Breast epithelium (tissue), 4 donors: ENCODE results near the gene SIL1. TPM values are rescaled to one million over a fixed set of nuclear protein-coding genes. Genes with fewer than 3 reads are reported as not detected.

Source experiments
- DNase-seq, 2 donors: peaks; one replicate each; pipeline ENCODE4 v3.0.0-alpha.2; 2019; ENCODE audit warnings: low spot score in 2 of 2
- H3K27ac ChIP-seq, 2 donors: fragments of 200-600 bp; sonication (generic) in 1 of 2; one replicate each; pipeline ENCODE4 v1.5.1; 2016 to 2019; ENCODE audit warnings: mild to moderate bottlenecking in 1 of 2
- H3K27me3 ChIP-seq, 2 donors: fragments of 200-600 bp; sonication (generic) in 1 of 2; one replicate each; pipeline versions ENCODE4 v1.5.1 to v1.6.0; 2017 to 2019; ENCODE audit warnings: control low read depth in 1 of 2, mild to moderate bottlenecking in 1 of 2
- H3K36me3 ChIP-seq: fragments of 200-600 bp; one replicate; pipeline ENCODE4 v1.5.1; 2019
- H3K4me1 ChIP-seq, 2 donors: fragments of 200-600 bp; sonication (generic); one replicate each; pipeline ENCODE4 v1.5.1; 2016 to 2019; ENCODE audit warnings: control low read depth in 1 of 2
- H3K4me3 ChIP-seq, 3 donors: fragments of 200-600 bp; sonication (generic); 1 replicate in 2 of 3; 2 replicates in 1 of 3; pipeline ENCODE4 v1.5.1; 2016 to 2019; ENCODE audit warnings: mild to moderate bottlenecking in 3 of 3, moderate library complexity in 2 of 3
- H3K9me3 ChIP-seq, 2 donors: fragments of 200-600 bp; sonication (generic) in 1 of 2; one replicate each; pipeline ENCODE4 v1.5.1; 2016 to 2019; ENCODE audit warnings: control low read depth in 1 of 2
- POLR2A ChIP-seq: fragments of 450-650 bp; IDR thresholded peaks from one replicate; pipeline ENCODE4 v1.6.1; 2016; ENCODE audit warnings: antibody characterized with exemption, mild to moderate bottlenecking, moderate library complexity
- POLR2AphosphoS5 ChIP-seq, 3 donors: sonication (generic); formaldehyde crosslinking; IDR thresholded peaks; one replicate each; pipeline ENCODE4 v1.6.1; 2017; ENCODE audit warnings: antibody characterized with exemption in 3 of 3
- intact Hi-C: fragments of 100-400 bp; cut with DNase I; formaldehyde crosslinking; loops from one replicate; pipeline ENCODE4 v1.15.1; 2023; ENCODE audit warnings: low total_unique reads
- total RNA-seq, 3 donors: library from RNA; depleted of rRNA; stranded (reverse); fragments of >200 nt; gene quantifications; one replicate each; pipeline ENCODE4 v1.1.0, GENCODE V29; 2016
- TF ChIP-seq, protein P1 (sequence below), 3 donors: fragments of 450-650 bp; IDR thresholded peaks; one replicate each; pipeline ENCODE4 v1.5.1; 2016 to 2017; ENCODE audit warnings: antibody characterized with exemption in 3 of 3, mild to moderate bottlenecking in 3 of 3, moderate library complexity in 3 of 3

SIL1 gene
- total RNA-seq, 3 donors from 2014 or later = 29.9 to 63.9 (median 48.2) TPM

DNA sequence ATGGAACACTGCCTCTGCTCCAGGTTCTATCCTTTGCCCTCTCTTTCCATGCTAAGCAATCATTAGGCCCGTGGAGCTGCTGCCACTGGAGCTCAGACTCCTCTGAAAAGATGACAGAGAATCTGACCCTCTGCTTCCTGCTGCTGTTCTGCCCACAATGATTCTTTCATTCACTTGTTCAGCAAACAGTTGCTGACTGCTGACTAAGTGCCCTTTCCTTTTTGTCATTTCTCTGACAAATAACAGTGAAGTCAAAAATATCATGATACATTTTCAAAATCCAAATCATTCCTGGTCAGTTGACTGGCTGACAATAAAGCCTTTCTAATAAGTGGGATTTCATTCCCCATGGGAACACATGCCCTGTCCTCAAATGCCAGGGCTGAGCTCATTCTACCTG lies 110.1 kb downstream of the SIL1 start:
- no peak overlapping the region for H3K27ac ChIP-seq
- H3K36me3 ChIP-seq = no peaks in the 10 kb centered on the region
- H3K4me1 ChIP-seq = no peaks in the 10 kb centered on the region
- TF ChIP-seq POLR2A = no peak
- TF ChIP-seq, protein P1, sequence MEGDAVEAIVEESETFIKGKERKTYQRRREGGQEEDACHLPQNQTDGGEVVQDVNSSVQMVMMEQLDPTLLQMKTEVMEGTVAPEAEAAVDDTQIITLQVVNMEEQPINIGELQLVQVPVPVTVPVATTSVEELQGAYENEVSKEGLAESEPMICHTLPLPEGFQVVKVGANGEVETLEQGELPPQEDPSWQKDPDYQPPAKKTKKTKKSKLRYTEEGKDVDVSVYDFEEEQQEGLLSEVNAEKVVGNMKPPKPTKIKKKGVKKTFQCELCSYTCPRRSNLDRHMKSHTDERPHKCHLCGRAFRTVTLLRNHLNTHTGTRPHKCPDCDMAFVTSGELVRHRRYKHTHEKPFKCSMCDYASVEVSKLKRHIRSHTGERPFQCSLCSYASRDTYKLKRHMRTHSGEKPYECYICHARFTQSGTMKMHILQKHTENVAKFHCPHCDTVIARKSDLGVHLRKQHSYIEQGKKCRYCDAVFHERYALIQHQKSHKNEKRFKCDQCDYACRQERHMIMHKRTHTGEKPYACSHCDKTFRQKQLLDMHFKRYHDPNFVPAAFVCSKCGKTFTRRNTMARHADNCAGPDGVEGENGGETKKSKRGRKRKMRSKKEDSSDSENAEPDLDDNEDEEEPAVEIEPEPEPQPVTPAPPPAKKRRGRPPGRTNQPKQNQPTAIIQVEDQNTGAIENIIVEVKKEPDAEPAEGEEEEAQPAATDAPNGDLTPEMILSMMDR (IDR thresholded peaks at IDR 0.05) = no peak
- no peak for TF ChIP-seq POLR2AphosphoS5 (IDR thresholded peaks at IDR 0.05)
- intact Hi-C loops = no loop called here
- no peak for DNase-seq
- H3K4me3 ChIP-seq = no peak overlapping the region
- H3K9me3 ChIP-seq = no peaks in the 10 kb centered on the region
- no peaks in the 10 kb centered on the region for H3K27me3 ChIP-seq

DNA sequence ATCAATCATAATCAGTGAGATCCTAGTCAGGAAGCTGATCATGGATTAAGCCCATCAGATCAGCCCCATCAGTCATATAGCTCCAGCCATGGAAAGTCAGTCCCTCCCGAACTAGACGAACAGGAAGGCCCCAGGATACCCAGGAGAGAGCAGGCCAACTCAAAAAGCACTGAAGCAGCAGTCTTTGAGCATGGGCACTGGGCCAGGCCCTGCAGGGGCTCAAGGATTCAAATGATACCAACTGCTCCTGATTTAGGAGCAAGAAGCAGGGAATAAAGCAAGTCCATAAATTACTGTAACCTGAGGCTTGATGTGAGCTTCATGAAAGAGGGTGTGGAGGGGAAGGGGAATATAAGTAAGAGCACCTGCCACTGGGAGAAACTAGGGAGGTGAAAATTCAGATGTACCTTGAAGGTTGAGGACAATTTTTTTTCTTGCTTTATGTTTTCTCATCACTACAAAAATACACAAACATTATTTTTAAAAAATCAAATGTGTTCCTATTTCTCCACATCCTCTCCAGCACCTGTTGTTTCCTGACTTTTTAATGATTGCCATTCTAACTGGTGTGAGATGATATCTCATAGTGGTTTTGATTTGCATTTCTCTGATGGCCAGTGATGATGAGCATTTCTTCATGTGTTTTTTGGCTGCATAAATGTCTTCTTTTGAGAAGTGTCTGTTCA lies 115.2 kb downstream of the SIL1 start:
- Histone ChIP-seq H3K9me3 (no peaks in the 10 kb centered on the region), H3K36me3 (no peaks in the 10 kb centered on the region), H3K4me3 (no peak overlapping the region), H3K27ac (no peak overlapping the region), H3K27me3 (no peaks in the 10 kb centered on the region), H3K4me1 (no peaks in the 10 kb centered on the region)
- DNase-seq = no peak
- TF ChIP-seq POLR2AphosphoS5 (IDR thresholded peaks at IDR 0.05) = no peak
- intact Hi-C loops = no loop called here

DNA sequence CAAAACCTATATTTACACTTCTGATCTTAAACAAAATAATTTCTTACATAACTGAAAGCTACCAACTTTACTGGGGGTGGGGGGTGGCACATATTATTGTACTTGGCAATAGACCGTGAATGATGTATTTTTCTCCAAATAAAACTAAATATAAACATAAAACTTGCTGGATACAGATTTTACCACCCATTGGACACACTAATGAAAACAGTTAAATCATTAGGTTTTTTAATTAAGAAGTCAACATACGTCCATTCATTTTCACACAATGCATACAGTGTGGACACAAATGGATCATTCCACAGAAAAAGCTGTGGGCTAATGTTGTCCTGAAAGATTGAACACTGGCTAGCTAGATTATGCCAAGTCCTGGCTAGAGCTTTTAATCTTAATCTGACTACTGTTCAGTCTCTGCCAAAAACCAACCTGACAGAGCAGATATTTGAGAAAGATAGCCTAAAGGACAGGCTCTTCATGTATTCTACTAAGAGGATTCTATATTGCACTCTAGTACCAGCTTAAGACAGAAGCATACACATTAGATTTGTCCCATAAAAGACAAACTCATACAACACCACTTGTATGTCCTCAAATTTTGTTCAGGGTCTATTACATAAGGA lies 118.1 kb downstream of the SIL1 start:
- intact Hi-C loops = no loop called here
- DNase-seq = no peak
- Histone ChIP-seq H3K4me1 (no peaks in the 10 kb centered on the region), H3K27me3 (no peaks in the 10 kb centered on the region), H3K27ac (no peak overlapping the region), H3K9me3 (no peaks in the 10 kb centered on the region), H3K4me3 (no peak overlapping the region), H3K36me3 (no peaks in the 10 kb centered on the region)
- TF ChIP-seq POLR2A = no peak
- TF ChIP-seq, protein P1 (IDR thresholded peaks at IDR 0.05) = no peak
- no peak for TF ChIP-seq POLR2AphosphoS5 (IDR thresholded peaks at IDR 0.05)

DNA sequence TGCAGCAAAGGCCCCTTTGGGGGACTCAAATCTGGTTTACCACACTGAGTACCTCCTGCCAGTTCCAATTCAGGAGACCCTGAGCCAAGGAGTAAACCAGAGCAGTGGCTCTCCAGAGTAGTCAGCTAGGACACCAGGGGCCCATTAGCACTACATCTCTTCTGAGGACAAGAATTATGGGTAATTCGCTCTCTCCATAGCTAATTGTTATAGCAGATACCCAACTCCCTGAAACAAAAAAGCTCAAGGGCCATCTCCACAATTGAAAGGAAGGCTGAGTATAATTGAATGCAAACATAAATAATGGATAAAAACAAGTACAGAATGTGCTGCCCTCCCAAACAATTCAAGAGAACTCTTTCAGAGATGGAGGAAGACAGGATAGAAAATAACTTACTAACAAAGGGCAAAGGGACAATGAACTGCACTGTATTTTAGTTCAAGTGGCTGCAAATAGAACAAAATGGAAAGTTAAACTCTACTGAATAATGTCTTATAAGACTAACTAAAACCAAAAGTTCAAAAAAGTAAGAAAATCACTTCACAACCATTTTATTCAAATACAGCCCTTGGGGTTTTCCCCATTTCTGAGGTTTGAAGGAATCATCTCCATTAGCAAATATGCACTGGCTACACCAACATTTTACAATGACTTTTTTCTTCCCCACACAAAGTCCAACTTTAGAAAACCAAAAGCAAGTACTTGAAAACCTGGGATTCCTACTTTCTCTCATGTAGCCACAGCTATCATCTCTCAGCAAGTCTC lies 118.8 kb downstream of the SIL1 start:
- intact Hi-C loops = no loop called here
- Histone ChIP-seq H3K4me1 (no peaks in the 10 kb centered on the region), H3K36me3 (no peaks in the 10 kb centered on the region), H3K27ac (no peak overlapping the region), H3K27me3 (no peaks in the 10 kb centered on the region), H3K4me3 (no peak overlapping the region), H3K9me3 (no peaks in the 10 kb centered on the region)
- TF ChIP-seq POLR2AphosphoS5 (IDR thresholded peaks at IDR 0.05) = no peak
- DNase-seq = no peak

DNA sequence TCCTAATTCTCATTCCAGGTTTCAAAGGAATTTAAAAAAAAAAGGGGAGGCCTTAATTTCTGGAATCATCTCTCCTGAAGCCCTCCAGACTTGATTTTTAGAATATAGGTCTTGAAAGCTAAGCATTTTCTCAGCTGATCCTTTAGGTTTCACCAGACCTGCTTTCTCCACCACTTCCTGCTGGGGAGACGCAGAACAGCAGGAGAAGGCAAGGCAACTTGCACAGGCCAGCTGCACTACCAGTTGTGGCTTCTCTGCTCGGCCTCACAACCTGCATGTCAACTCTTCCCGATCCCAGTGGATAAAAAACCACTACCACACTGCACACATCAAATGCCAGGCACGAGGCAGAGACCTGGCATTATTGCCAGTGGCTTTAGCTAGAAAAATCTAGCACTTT lies 119.8 kb downstream of the SIL1 start:
- Histone ChIP-seq H3K4me1 (no peaks in the 10 kb centered on the region), H3K27ac (no peak overlapping the region), H3K27me3 (no peaks in the 10 kb centered on the region), H3K9me3 (no peaks in the 10 kb centered on the region), H3K36me3 (no peaks in the 10 kb centered on the region), H3K4me3 (no peak overlapping the region)
- no peak for DNase-seq
- no peak for TF ChIP-seq POLR2A
- TF ChIP-seq, protein P1 (IDR thresholded peaks at IDR 0.05) = no peak
- no peak for TF ChIP-seq POLR2AphosphoS5 (IDR thresholded peaks at IDR 0.05)
- intact Hi-C loops = no loop called here

DNA sequence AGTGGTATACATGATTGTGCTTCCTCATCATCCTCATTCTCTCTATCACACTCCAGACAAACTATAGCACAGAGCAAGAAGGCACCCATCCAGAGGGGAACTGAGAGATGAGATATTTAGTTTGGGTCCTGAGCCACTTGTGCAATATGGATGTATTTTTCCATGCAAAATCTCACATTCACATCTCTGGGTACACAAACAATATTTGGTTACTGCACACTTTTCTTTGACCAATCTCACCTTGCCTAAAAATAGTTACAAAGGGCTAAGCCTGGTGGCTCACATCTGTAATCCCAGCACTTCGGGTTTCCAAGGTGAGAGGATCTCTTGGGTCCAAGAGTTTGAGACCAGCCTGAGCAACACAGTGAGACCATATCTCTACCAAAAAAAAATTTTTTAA lies 120.3 kb downstream of the SIL1 start:
- H3K27me3 ChIP-seq = no peaks in the 10 kb centered on the region

More for the DNA sequence above, 120.3 kb downstream of the SIL1 start:
- TF ChIP-seq POLR2AphosphoS5 (IDR thresholded peaks at IDR 0.05) (no peak), POLR2A (no peak)
- TF ChIP-seq, protein P1 (IDR thresholded peaks at IDR 0.05) = no peak
- intact Hi-C loops = no loop called here
- DNase-seq = no peak
- H3K27ac ChIP-seq = no peak overlapping the region
- H3K9me3 ChIP-seq = no peaks in the 10 kb centered on the region
- no peaks in the 10 kb centered on the region for H3K4me1 ChIP-seq
- no peak overlapping the region for H3K4me3 ChIP-seq
- H3K36me3 ChIP-seq = no peaks in the 10 kb centered on the region
